ENCODE data around the gene MYO18A. TPM values are rescaled to one million over a fixed set of nuclear protein-coding genes. Genes with fewer than 3 reads are reported as not detected.

The MYO18A gene
- total RNA-seq, 1 donor from 2014 or later, result 317 TPM

- intact Hi-C loops (cut with DNase I), result no loop called here
- DNase-seq (ENCODE audit: low spot score), result no peak
Measured at GRCh38 chr17:29077320-29077719, 102.9 kb downstream of the MYO18A start.

DNA sequence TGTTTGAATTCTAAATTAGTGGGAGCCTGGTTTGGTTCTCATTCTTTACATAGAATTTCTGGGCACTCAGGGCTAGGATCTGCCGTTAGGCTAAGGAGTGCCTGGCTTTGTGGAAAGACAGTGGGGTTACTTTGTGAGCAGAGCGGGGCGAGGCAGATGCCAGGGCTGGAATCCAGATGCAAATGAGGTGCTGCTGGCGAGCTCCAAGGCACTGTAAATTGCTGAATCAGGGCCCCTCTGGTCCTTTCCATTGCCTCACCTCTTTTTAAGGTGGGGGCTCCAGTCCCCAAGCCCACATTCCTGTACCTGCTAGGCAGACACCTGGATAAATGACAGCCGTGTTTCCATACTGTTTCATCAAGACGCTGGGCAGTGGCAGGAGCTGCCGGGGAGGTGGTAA, 103.5 kb downstream of the MYO18A start:
- DNase-seq (ENCODE audit: low spot score), result no peak

DNA sequence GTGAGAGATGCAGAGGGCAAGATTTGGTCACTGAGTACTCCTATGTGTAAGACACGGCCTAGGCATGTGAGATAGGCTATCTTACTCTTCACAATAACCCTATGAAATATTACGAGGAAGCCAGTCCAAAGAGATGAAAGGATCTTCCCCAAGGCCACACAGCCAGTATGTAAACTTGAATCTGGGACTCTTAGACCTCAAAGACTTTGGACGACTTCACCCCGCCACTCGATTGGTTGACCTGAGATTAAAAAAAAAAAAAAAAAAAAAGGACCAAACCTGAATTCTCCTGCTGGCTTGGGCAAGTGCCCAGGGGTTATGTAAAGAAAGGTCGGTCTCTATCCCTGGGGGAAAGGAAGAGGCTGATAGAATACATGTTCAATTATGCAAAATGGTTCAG, 104.1 kb downstream of the MYO18A start:
- intact Hi-C loops (cut with DNase I), result no loop called here
- DNase-seq (ENCODE audit: low spot score), result no peak

More for the DNA sequence above, 103.5 kb downstream of the MYO18A start:
- intact Hi-C loops (cut with DNase I), result no loop called here

GRCh38 chr17:29074488-29074887, 105.7 kb downstream of the MYO18A start:
- DNase-seq (ENCODE audit: low spot score), result no peak
- intact Hi-C loops (cut with DNase I), result no loop called here

DNA sequence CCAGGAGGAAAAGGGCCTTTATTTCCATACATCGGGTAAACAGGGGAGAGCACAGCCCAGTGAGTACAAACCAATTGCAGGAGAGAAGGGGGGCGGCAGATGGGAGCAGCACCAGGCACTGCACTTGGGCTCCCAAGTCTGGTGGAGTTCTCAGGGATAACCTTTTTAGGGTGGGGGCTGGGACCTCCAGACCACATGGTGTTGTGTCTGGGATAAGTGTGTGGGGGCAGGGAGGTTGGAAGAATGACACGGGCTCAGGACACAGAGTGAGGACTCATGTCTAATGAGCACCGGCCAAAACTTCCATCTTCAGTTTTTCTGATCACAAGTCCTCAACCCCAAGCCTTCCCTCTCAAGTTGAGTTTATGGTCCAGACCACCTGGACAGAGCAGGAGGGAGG, 106.7 kb downstream of the MYO18A start:
- DNase-seq (ENCODE audit: low spot score), result no peak
- intact Hi-C loops (cut with DNase I), result no loop called here

DNA sequence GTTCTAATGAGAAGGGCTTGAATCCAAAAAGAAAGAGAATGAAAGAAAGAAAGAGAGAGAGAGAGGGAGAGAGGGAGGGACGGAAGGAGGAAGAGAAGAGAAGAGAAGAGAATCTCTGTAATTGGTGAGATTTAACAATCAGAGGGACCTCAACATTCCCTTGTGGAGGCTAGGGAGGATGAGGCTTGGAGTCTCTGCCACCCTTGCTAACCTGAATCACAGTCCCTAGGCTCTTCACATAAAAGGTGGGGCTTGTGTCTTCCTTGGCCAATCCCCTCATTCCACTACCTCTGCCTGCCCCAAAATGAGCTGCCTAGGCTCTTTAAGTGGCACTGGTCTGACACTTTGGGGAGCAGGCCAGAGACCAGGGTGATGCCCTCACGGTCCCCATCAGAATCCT, 107.2 kb downstream of the MYO18A start:
- no peak for DNase-seq (ENCODE audit: low spot score)
- intact Hi-C loops (cut with DNase I), result no loop called here

DNA sequence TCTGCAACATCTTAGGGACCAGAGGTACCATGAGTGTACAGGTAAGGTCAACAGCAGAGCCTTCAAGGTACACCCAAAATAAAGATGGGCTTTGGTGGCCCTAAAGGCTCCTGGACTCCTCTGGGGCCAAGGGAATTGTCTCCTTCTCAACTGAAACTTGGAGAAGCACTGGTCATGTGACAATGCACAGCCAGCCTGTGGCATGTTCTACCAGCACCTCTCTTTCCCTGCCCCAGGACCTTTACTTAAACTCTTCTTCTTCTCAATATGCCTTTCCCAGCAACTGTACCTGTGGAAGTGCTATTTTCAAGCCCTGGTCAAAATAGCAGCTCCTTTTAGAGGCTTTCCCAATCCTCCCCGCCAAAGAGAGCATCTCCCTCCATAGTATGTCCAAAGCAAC, 108.9 kb downstream of the MYO18A start:
- DNase-seq (ENCODE audit: low spot score), result no peak
- intact Hi-C loops (cut with DNase I), result no loop called here

GRCh38 chr17:29070781-29071180, 109.4 kb downstream of the MYO18A start:
- intact Hi-C loops (cut with DNase I), result no loop called here
- DNase-seq (ENCODE audit: low spot score), result no peak

GRCh38 chr17:29070308-29070707, 109.9 kb downstream of the MYO18A start:
- intact Hi-C loops (cut with DNase I), result no loop called here
- no peak for DNase-seq (ENCODE audit: low spot score)

DNA sequence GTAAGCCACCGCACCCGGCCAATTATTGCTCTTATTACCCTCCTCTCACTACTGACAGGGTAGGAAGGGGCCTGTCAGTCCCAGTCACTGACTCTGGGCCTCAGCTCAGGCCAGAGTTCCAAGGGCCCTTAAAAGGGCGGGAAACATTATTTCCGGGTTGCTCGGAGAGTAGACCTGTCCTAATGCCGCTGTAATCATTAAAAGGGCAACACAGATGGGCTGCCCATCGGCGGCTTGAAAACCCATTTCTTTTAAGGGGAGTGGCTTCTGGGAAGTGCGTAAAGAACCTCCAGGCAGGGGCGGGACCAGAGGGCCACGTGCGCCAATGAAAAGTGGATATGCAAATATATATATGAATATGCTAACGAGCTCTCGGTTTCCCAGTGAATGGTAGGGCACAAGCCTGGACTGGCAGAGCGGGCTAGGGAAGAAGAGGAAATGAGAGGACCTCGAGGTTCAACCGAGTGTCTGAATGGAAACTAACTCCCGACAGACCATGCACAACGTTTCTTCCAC, 110.6 kb downstream of the MYO18A start:
- no peak for DNase-seq (ENCODE audit: low spot score)
- intact Hi-C loops (cut with DNase I), result no loop called here

DNA sequence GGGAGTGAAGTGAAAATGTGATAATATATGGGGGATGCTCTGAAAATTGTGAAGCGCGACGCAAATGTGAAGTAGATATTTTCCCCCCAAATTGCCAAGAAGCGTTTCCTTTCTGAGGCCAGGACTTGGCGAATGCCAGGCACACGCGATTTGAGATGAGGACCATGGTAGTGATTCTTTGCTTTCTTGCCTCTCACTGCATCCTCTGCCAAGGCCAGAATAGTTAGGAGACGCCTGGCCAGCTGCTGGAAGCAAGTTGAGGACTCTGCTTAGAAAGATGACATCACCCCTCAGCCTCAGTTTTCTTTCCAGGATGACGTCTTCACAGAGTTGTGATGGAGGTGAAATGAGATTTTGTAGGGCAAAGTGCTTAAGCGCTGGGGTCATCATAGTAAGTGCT, 111.4 kb downstream of the MYO18A start:
- DNase-seq (ENCODE audit: low spot score), result no peak
- intact Hi-C loops (cut with DNase I), result no loop called here

GRCh38 chr17:29066606-29067005, 113.6 kb downstream of the MYO18A start:
- intact Hi-C loops (cut with DNase I), result no loop called here
- no peak for DNase-seq (ENCODE audit: low spot score)

GRCh38 chr17:29066047-29066446, 114.2 kb downstream of the MYO18A start:
- DNase-seq (ENCODE audit: low spot score), result no peak
- intact Hi-C loops (cut with DNase I), result no loop called here

GRCh38 chr17:29063992-29064391, 116.2 kb downstream of the MYO18A start:
- intact Hi-C loops (cut with DNase I), result no loop called here
- DNase-seq (ENCODE audit: low spot score), result no peak

DNA sequence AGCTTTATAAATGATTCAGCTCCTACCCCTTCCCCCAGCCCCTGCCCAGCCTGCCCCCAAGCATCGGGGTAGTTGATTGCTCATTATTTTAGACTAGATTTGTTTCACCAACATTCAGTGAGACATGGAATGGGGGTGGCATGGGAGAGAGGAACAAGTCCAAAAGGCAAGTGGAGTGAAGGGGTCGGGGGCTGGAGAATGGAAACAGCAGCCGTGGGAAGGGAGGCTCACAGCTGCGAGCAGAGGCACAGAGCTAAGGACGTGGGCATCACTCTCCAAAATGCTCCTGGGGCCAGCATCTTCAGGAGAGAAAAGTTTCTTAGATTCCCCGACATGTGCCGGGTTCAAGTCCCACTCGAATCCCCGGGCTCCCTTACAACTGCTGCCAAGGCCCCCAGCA, 118.0 kb downstream of the MYO18A start:
- intact Hi-C loops (cut with DNase I), result no loop called here
- DNase-seq (ENCODE audit: low spot score), result no peak

DNA sequence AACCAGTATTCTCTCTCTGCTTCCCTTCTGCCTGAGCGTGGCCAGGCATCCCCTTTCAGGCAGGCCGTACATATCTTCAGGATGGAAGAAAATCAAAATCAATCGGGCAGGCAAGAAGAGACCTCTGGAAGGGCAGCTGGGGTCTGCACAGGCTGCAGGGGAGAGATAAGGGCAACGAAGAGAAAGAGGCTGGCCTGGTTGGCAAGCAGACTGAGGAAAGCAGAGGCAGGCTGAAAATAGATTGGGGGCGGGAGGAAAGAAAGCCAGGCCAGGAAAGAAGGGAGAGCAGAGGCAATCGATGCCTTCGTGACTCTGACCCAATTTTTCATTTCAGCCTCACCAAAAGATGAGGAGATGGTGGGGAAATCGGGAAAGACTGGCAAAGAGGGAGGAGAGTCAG, 119.2 kb downstream of the MYO18A start:
- intact Hi-C loops (cut with DNase I), result no loop called here
- no peak for DNase-seq (ENCODE audit: low spot score)

GRCh38 chr17:29060475-29060874, 119.7 kb downstream of the MYO18A start:
- no peak for DNase-seq (ENCODE audit: low spot score)
- intact Hi-C loops (cut with DNase I), result no loop called here

GRCh38 chr17:29059281-29059680, 120.9 kb downstream of the MYO18A start:
- no peak for DNase-seq (ENCODE audit: low spot score)
- intact Hi-C loops (cut with DNase I), result no loop called here

DNA sequence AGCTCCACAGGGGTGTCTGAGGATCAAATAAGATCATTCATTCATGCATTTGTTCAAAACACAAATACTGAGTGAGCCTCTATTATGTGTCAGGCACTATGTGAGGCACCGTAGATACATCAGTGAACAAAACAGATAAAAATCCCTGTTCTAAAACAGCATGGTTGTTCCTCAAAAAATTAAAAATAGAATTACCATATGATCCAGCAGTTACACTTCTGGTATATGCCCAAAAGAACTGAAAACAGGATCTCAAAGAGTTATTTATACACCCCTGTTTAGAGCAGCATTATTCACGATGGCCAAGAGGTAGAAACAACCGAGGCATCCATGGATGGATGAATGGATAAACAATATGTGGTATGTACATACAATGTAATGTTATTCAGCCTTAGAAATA, 121.8 kb downstream of the MYO18A start:
- intact Hi-C loops (cut with DNase I), result no loop called here
- no peak for DNase-seq (ENCODE audit: low spot score)

- intact Hi-C loops (cut with DNase I), result no loop called here
- no peak for DNase-seq (ENCODE audit: low spot score)
Measured at GRCh38 chr17:29057361-29057760, 122.8 kb downstream of the MYO18A start.

- intact Hi-C loops (cut with DNase I), result no loop called here
- no peak for DNase-seq (ENCODE audit: low spot score)
Measured at GRCh38 chr17:29054835-29055234, 125.4 kb downstream of the MYO18A start.

DNA sequence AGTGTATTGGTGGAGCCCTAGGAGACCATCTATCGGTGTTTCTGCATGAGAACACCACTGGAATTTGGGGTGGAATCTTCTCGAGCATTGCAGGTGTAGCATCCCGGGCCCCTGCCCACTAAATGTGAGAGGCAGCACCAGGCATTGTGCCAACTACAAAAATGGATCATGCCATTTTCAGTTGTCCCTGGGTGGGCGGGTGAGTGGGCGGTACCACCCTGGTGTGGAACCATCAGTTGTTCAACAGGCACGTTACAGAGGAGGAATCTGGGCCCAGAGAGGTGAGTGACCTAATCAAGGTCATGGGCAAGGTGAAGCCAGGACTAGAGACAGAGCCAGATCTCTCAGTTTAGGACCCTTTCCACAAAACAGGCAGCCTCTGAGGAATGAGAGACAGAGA, 128.5 kb downstream of the MYO18A start:
- intact Hi-C loops (cut with DNase I), result no loop called here

More for the DNA sequence above, 128.5 kb downstream of the MYO18A start:
- DNase-seq (ENCODE audit: low spot score), result no peak

Measured in cardiac septum (tissue), 1 donor.